SK-MEL-5 (cell line): Measurements from ENCODE around the gene RNASEH1. TPM values are rescaled to one million over a fixed set of nuclear protein-coding genes. Genes with fewer than 3 reads are reported as not detected.
"Not testable (repeated sequence)": the region's sequence is repeated elsewhere in the genome, so short reads cannot be mapped to it uniquely, and the experiment has no call there.

ENCODE experiments used
- DNase-seq: peaks from one replicate; pipeline ENCODE4 v3.0.0-alpha.2; 2016; ENCODE audit warnings: low read depth, low spot score
- in situ Hi-C: cut with HindIII; loops from 2 replicates; pipeline ENCODE4 v1.10.0; 2016; ENCODE audit warnings: low sequenced_read_pairs, high pct_unique_total_duplicates, low pct_unique_long_range_greater_than_20kb
- total RNA-seq: library from RNA; depleted of rRNA; stranded (reverse); fragments of >200 nt; shearing (Covaris generic); gene quantifications from 2 replicates; pipeline ENCODE4 v1.2.3, GENCODE V29; 2014

Gene RNASEH1
- total RNA-seq, 1 experiment from 2014 or later: 45.2 TPM

DNA sequence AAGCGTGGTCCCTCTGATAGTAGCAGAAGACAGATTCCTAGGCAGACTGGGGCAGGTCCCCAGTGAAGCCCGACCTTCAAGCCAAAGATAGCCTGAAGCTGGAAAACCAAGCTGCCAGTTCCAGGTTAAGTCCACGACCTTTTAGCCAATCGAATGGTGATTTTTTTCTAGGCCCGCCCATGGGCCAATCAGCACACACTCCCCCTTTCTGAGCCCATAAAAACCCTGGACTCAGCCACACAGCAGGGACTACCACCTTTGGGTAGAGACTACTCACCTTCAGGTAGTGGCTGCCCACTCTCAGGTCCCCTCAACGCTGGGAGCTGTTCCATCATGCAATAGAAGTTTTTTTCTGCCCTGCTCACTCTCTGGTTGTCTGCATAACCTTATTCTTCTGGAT lies 24.3 kb downstream of the RNASEH1 start:
- DNase-seq: peak; percentile 36
- in situ Hi-C loops: no loop called here

DNA sequence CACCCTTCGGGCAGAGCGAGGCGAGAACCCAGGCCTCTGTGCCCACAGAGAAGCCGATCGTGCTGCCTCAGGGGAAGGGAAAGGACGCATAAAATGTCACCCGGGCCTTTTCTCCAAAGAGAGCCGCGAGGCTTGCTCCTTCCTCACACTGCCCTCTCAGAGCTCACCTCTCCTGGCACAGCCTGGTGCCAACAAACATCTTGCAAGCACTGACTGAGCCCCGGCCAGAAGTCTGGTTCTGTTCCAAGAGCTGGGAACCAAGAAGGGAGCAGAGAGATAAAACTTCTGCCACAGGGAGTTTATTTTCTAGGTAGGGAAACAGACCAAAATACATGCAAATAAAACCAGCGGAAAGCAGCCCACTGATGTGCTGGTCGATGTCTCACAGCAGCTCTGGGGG lies 25.2 kb downstream of the RNASEH1 start:
- no peak for DNase-seq
- in situ Hi-C loops: no loop called here

GRCh38 chr2:3529316-3530025 lies 28.7 kb downstream of the RNASEH1 start:
- no peak for DNase-seq
- in situ Hi-C loops: no loop called here

GRCh38 chr2:3527886-3528785 lies 30.0 kb downstream of the RNASEH1 start:
- no peak for DNase-seq
- in situ Hi-C loops: no loop called here

- DNase-seq: no peak
- in situ Hi-C loops: no loop called here
These were observed 31.3 kb downstream of the RNASEH1 start for GRCh38 chr2:3526871-3527270.

GRCh38 chr2:3523551-3524041 lies 34.5 kb downstream of the RNASEH1 start:
- in situ Hi-C loops: no loop called here
- DNase-seq: no peak

- in situ Hi-C loops: no loop called here
- no peak for DNase-seq
These were observed 35.1 kb downstream of the RNASEH1 start for GRCh38 chr2:3522961-3523421.

- no peak for DNase-seq
- in situ Hi-C loops: no loop called here
These were observed 37.5 kb downstream of the RNASEH1 start for GRCh38 chr2:3520591-3520990.

GRCh38 chr2:3519255-3520205 lies 38.6 kb downstream of the RNASEH1 start, which contains the start of gene ADI1:
Gene ADI1, minus strand, starts transcription at chr2:3519531. Its CDS starts 44 bp downstream, at chr2:3519487.
- in situ Hi-C loops: no loop called here
- peak; percentile 85 for DNase-seq

DNA sequence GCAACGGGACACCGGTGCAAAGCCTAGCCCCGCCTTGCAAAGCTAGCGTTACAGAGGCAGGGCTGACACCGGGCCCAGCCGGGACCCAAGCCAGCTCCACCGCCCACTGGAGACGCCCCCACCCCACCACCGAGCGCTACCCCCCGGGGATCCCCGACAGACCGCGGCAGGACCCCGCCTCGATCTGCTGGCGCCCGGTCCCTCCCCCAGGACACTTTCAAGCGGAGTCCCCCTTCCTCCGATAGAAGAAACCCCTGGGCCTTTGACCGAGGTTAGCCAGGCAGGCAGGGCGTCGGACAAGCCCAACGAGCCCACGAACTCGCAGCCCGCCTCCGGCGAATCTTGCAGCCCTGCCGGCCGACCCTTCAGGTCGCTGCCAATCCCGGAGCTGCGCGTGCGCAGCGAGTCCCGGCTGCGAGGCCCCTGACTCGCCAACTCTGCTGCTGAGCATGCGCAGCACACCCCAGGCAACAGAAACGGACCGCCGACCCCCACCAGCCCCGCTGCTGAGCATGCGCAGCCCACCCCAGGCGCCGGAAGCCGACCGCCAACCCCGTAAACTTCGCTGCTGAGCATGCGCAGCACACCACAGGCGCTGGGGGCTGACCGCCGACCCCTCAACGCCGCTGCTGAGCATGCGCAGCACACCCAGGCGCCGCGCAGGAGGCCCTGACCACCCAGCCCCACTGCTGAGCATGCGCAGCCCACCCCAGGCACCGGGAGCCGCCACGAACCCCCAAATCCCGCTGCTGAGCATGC lies 39.5 kb downstream of the RNASEH1 start:
- in situ Hi-C loops: no loop called here
- DNase-seq: peak; percentile 98

DNA sequence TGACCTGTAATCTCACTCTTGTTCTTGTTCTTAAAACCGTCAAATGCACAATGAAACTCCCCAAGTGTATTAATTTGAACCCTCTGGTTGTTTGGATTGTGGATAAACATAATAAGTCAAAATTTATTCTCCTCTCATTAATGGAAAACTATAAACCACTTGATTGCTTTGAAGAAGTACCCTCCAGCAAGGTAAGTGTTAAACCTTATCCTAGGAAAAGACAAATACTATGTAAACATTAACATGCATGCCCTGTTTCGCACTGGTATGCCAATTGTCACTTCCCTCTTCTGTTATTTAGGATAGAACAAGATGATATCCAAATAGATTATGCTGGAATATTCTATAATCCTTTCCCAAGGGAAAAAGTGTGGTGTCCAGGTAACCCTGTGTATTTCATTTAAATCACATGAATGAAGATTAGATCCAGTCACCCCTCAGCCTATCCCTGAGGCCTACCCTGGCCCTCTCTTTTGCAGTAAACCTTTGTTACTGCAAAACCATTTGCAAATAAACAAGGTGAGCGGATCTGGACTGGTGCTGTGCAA lies 40.1 kb downstream of the RNASEH1 start:
- in situ Hi-C loops: no loop called here
- DNase-seq: no peak

DNA sequence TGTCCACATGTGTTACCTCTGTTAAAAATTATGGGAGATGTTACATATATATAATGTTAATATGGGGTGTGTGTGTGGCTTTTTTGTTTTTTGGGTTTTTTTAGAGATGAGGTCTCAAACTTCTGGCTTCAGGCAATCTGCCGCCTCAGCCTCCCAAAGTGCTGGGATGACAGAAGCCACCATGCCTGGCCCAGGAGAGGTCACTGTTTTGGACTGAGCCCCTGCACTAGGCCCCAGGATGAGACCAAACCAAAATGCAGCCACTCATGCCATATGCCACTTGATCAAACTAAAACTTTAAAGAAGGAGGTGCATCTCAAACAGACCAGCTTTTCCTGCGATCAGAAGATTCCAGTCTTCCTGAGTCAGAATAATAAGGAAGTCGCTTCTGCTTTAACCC lies 41.3 kb downstream of the RNASEH1 start:
- in situ Hi-C loops: no loop called here
- no peak for DNase-seq

DNA sequence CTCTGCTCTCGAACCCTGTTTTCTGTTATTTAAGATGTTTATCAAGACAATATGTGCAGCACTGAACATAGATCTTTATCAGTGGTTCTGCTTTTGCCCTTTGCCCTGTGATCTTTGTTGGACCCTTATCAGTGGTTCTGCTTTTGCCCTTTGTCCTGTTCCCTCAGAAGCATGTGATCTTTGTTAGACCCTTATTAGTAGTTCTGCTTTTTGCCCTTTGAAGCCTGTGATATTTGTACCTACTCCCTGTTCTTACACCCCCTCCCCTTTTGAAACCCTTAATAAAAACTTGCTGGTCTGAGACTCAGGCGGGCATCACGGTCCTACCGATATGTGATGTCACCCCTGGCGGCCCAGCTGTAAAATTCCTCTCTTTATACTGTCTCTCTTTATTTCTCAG lies 42.7 kb downstream of the RNASEH1 start:
- DNase-seq, in situ Hi-C loops: not testable (repeated sequence)

DNA sequence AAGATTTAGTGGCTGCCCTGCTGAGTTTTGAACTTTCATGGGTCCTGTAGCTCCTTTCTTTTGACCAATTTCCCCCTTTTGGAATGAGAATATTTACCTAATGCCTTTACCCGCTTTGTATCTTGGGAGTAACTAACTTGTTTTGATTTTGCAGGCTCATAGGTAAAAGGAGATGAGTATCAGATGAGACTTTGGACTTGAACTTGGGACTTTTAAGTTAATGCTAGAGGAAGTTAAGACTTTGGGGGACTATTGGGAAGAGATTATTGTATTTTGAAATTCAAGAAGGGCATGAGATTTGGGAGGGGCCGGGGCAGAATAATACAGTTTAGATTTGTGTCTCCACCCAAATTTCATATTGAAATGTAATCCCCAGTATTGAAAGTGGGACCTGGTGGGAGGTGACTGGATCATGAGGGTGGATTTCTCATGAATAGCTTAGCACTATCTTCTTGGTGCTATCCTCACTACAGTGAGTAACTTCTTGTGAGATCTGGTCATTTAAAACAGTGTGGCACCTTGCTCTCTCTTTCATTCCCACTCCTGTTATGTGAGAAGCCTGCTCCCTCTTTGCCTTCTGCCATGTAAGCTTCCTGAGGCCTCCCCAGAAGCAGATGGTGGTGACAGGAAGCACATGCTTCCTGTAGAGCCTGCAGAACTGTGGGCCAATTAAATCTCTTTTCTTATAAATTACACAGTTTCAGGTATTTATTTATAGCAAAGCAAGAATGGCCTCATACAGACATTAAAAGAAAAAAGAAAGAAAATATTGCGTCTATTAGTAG lies 44.9 kb downstream of the RNASEH1 start:
- no peak for DNase-seq
- in situ Hi-C loops: no loop called here

DNA sequence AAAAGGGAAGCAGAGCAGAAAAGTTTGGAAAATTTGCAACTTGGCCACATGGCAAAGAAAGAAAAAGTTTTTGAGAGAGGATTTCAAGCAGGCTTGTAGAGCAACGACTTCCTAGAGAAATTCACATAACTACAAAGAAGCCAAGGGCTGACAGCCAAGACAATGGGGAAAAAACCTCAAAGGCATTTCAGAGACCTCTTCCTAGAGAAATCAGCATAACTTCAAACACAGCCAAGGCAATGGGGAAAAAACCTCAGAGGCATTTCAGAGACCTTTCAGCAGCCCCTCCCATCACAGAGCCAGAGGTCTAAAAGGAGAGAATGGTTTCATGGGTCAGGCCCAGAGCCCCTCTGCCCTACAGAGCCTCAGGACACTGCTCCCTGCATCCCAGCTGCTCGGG lies 46.0 kb downstream of the RNASEH1 start:
- in situ Hi-C loops: no loop called here
- no peak for DNase-seq

DNA sequence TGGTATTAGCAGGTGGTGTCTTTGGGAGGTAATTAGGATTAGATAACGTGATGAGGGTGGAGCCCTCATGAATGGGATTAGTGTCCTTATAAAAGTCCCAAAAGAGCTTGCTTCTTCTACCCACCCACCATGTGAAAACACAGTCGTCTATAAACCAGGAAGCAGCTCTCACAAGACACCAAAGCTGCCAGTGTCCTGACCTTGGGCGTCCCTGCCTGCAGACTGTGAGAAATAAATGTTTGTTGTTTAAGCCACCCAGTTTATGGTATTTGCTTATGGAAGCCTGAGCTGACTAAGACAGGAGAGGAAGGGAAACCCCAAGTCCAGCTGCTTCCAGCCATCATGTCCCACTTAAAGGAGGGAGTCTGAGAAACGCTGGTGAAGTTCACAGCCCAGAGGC lies 52.4 kb downstream of the RNASEH1 start:
- DNase-seq: peak; percentile 73
- in situ Hi-C loops: no loop called here
